Stimulated activated CD8-positive, alpha-beta memory T cell treated with anti-CD3 and anti-CD28 coated beads, Interleukin-15, amount 100 ng/mL, for 1 hour (primary cell): ENCODE data around the gene PROZ.
"Not testable (repeated sequence)": the region's sequence is repeated elsewhere in the genome, so short reads cannot be mapped to it uniquely, and the experiment has no call there.

Experiments used
- DNase-seq: peaks from one replicate; pipeline ENCODE4 v3.0.0-alpha.2; 2020; ENCODE audit warnings: low read depth

The PROZ gene

GRCh38 chr13:113157206-113157928, 1.1 kb upstream of the PROZ start:
- no peak for DNase-seq

GRCh38 chr13:113158946-113159345, 498 bp downstream of the PROZ start:
- DNase-seq = no peak

- DNase-seq = no peak
Measured at GRCh38 chr13:113159701-113160100, 1.3 kb downstream of the PROZ start.

- DNase-seq = no peak
Measured at GRCh38 chr13:113160983-113161382, 2.5 kb downstream of the PROZ start.

- no peak for DNase-seq
Measured at GRCh38 chr13:113161433-113161832, 3.0 kb downstream of the PROZ start.

- not testable (repeated sequence) for DNase-seq
Measured at GRCh38 chr13:113161975-113162374, 3.5 kb downstream of the PROZ start.

GRCh38 chr13:113162783-113163685, 4.6 kb downstream of the PROZ start:
- no peak for DNase-seq

GRCh38 chr13:113164492-113164891, 6.0 kb downstream of the PROZ start:
- no peak for DNase-seq

GRCh38 chr13:113166266-113166665, 7.8 kb downstream of the PROZ start:
- no peak for DNase-seq

GRCh38 chr13:113166681-113167080, 8.2 kb downstream of the PROZ start:
- DNase-seq = no peak

- DNase-seq = no peak
Measured at GRCh38 chr13:113167155-113167554, 8.7 kb downstream of the PROZ start.

- no peak for DNase-seq
Measured at GRCh38 chr13:113167575-113167974, 9.1 kb downstream of the PROZ start.

GRCh38 chr13:113168211-113168610, 9.8 kb downstream of the PROZ start:
- DNase-seq = no peak

- DNase-seq = no peak
Measured at GRCh38 chr13:113169277-113170272, 11.1 kb downstream of the PROZ start.

GRCh38 chr13:113170511-113170910, 12.1 kb downstream of the PROZ start:
- no peak for DNase-seq

- DNase-seq = no peak
Measured at GRCh38 chr13:113171250-113172125, 13.0 kb downstream of the PROZ start.

- no peak for DNase-seq
Measured at GRCh38 chr13:113172419-113172926, 14.0 kb downstream of the PROZ start.

- peak; percentile 38 for DNase-seq
Measured at GRCh38 chr13:113176280-113176679, 17.8 kb downstream of the PROZ start.

- DNase-seq = no peak
Measured at GRCh38 chr13:113176822-113177221, 18.4 kb downstream of the PROZ start.

- DNase-seq = no peak
Measured at GRCh38 chr13:113178070-113178895, 19.8 kb downstream of the PROZ start.
